CD4-positive, alpha-beta T cell treated with Interleukin-6 for 4 hours (primary cell): ENCODE measurements around the gene MED22.
"Not testable (repeated sequence)": the region's sequence is repeated elsewhere in the genome, so short reads cannot be mapped to it uniquely, and the experiment has no call there.

Source experiments
- DNase-seq: peaks from one replicate; pipeline ENCODE4 v3.0.0-alpha.2; 2020; ENCODE audit warnings: mixed read lengths

Gene MED22

DNA sequence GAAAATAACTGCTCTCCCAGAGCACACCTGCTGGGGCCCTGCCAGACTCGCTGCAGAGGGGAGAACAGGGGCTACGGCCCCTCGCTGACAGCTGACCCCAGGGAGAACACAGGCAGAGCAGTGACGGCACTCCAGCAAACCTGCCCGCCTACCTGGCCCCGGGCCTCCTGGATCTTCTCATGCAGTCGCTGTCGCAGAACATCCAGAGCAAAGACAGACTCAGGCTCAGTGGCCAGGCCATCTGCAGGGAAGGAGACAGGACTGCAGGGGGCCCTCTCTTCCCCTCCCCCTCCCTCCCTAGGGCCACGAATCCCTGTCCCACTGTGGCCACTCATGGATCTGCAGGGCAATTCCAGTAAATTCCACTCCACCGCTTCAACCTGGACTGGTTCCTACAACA is 14.4 kb downstream of the MED22 start:
- no peak for DNase-seq

DNA sequence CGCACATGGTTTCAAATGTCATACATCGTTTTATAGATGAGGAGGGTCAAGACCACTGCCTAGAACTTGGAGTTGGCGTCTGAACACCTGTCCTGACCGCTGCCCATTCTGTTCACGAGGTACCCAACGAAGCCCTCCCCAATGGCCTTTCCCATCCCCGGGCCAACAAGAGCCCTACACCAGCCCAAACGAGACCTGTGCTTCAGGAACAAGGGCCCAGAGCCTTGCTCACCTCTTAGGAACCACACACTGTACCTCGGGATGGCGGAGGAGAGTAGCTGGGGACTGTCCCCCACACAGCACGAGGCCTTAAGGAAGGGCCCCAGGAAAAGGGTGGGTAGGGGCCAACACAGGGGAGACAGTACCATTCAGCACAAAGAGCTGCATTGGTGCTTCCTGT is 14.9 kb downstream of the MED22 start:
- DNase-seq: no peak

DNA sequence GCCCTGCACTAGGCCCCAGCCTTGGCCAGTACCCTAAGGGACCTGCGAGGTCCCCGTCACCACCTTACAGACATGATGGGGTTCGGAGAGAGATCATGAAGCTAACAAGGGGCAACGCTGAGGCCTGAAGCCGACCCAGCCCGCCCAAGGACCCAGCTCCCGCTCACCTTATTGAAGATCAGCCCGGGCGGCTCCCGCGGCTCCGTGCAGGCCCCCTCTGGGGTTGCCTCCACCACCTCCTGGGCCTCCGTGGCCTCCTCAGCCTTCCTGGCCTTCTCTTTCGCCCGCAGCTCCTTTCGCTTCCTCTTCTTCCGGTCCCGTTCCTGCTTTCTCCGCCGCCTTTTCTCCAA is 15.6 kb downstream of the MED22 start:
- DNase-seq: no peak

DNA sequence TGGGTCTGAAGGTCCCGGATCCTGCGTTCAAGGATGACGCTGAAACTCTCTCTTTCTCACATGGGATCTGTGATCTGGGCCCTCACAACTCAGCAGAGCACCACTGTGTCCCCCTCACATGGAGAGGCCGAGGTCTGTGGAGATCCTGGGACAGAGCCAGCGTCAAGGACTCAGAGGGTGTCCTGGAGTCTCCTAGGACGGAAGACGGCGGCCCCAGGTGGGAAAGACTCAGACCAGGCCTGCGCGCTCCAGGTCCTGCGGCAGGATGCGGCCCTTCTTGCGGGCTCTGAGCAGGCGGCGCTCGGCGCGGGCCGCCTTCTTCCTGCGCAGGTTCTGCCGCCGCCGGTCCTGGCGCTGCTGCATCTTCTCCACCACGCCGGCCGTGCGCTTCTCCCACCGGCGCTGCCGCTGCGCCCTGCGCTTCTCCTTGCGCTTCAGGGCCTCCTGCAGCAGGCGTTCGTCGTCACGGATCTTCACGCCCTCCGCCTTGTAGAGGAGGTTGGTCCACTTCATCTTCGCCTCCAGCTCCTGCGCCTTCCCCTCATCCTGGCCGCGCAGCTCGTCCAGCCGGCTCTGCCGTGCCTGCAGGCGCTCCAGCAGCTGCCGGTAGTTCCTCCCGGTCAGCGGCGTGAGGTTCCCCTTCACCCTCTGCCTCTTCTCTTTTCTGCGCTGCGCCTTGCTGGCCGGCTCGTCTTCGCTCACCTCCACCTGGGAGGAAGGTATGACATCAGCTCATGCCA is 16.1 kb downstream of the MED22 start:
- DNase-seq: no peak

DNA sequence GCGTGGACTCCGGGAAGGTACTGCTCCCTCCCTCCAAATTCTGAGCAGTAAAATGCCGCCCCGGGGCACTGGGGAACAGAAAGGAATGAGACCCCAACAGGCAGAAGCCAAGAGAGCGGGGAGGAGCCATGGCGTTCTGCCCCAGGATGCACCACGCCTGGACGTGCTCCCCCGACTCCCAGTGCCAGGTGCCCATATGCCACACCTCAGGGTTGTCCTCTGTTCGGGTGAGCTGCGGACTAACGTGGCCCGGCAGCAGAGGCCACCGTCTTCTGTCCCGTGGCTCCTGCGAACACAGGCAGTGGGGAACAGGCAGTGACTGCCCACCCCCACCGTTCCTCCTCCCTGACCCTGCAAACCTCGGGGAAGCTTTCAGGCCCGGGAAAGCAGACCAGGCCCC is 16.7 kb downstream of the MED22 start:
- no peak for DNase-seq

DNA sequence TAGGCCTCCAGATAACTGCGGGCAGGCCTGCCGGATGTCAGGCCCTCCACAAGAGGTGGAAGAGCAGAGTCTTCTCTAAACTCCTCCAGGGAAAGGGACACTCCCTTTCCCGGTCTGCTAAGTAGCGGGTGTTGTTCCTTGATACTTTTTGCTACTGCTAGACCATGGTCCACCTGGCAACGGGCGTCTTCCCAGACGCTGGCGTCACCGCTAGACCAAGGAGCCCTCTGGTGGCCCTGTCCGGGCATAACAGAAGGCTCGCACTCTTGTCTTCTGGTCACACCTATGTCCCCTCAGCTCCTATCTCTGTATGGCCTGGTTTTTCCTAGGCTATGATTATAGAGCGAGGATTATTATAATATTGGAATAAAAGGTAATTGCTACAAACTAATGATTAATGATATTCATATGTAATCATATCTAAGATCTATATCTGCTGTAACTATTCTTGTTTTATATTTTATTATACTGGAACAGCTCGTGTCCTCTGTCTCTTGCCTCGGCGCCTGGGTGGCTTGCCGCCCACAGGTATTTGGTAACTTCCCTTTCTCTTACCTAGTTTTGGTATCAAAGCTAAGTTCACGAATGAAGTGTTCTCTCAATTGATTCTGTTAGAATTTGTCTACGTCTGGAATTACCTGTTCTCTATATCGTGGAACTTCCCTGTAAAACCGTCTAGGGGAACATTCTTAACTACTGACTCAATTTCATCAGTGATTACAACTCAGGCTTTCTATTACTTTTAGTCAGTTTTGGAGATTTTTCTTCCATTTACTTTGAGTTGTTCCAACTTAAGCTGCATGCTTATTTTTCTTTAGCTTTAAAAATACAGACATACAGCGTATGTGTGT is 18.4 kb downstream of the MED22 start:
- DNase-seq: not testable (repeated sequence)

DNA sequence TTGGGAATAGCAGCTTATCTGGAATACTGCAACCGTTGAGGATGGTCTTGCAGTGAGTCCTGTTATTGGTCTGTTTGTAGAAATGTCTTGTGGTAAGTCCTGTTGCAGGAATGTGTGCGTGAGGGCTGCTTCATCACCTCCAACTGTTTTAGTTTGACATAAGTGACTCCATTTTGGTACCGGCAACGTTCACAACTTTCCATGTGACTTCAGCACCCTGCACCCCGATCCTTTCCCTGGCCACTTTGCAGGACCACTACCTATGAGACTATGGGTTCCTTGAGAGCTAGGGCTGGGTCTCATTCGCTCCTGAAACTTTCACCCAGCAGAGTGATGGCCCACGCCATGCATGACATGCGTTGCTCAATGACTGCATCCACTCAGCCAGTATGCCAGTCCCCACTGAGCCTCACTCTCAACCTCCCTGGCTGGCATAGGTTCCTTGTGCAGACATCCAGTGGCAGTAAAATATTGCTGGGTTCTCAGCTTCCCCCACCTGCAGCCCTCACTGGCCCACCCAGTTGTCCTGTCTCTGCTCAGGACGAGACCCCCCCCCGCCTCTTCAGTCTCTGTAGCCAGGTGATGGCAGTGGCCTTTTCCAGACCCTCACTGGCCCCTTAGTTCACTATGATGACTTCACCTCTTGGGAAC is 20.0 kb downstream of the MED22 start:
- DNase-seq: no peak

DNA sequence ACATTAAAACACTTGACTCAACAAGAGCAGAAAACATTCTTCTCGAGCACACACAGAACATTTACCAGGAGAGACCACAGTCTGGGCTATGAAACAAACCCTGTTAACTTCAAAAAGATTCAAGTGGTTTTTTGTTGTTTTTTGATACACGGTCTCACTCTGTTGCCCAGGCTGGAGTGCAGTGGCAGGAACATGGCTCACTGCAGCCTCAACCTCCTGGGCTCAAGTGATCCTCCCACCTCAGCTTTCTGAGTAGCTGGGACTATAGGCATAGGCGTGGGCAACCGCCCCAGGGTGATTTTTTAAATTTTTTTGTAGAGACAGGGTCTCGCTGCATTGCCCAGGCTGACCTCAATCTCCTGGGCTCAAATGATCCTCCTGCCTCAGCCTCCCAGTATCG is 20.9 kb downstream of the MED22 start:
- DNase-seq: not testable (repeated sequence)

DNA sequence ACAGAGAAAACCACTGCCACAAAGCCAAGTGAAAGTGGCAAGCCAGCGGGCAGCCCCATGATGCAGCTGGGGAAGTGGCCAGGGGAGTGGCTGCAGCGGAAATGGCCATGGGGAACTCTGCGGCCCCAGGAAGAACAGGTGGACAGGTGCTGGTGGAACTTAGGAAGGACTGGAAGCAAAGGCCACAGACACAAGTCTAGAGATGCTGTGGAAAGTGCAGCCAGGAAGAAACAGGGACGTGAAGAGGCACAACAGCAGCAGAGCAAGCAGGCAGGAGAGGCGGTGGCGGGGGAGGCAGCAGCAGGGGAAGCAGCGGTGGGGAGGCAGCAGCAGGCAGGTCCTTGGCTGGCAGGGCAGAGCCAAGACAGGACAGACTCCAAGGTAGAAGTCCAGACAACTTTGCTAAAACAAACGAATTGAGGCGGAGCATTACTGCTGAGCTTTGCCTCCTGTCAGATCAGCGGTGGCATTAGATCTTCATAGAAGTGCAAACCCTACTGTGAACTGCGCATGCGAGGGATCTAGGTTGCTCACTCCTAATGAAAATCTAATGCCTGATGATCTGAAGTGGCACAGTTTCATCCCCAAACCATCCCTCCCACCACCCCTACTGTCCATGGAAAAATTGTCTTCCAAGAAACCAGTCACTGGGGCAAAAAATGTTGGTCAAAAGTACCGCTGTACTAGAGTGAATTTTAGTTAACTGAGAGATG is 23.8 kb downstream of the MED22 start:
- DNase-seq: no peak

DNA sequence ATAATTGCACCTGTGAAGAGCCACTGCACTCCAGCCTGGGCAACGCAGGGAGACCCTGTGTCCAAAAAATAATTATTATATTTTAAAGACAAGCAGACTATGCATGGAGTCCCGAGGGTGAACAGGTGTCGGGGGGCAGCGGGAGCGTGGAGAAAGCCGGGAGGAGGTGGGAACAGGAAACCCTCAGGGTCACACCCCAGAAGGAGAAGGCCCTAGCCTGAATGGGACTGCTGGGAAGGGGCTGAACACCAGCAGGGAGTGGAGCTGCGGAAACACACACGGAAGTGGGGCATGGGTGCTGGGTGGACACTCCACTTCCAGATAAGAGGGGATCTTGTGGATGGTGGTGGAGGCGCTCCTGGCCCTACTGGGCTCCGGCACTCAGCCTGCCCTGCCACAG is 24.7 kb downstream of the MED22 start:
- DNase-seq: no peak

DNA sequence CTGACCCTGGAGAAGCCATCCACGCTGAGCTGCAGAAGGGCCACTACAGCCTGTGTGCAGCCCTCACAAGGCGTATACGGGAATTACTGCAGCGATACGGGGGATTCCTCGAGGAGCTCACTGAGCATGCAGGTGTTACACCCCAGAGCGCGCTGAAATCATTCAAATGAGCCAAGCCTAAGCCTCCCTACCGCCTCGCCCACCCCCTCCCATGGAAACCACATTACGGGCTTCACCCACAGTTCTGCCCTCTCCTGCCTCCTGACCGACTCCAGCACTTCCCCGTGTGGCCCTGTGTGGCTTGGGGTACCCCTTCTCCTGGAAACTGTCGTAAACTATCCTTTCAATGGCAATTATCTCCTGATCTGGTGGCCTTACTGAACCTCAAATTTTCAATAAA is 25.2 kb downstream of the MED22 start:
- no peak for DNase-seq

DNA sequence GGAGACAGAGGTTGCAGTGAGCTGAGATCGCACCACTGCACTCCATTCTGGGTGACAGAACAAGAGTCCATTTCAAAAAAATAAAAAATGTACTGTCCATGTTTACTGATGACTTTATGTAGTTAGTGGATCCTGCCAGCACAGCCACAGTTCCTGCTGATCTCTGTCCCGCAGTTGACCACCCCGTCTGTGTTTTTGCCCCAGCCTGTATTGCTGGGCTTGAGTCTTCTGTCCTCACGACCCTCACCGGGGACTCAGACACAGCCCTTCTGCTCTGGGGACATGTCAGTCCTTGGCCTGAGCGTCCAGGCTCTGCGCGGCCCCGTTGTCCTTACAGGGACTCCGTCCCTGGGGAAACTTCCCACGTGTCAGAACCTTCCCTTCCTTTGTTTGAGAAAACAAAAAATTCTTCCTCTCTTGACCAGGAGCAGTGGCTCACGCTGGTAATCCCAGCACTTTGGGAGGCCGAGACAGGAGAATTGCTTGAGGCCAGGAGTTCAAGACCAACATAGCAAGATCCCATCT is 26.5 kb downstream of the MED22 start:
- DNase-seq: no peak

DNA sequence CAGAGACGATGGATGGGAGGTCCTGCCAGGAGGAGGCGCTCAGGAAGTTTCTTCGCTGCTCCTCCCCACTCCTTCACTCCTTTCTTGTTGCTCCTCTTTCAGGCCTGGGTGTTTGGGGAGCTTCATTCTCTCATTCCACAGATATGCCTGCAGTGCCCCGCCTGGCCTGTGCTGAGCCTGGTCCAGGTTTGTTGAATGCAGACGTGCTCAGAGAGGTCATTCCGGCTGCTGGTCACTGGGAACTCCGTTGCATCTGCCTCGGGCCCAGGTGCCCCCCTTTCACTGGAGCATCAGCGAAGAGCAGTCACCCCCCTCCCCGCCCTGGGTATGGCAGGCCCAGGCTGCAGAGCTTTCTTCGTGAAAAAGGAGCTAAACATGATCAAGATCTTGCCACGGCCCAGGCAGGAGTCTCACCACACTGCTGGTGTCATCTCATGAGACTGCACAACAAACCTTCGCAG is 27.5 kb downstream of the MED22 start:
- no peak for DNase-seq

DNA sequence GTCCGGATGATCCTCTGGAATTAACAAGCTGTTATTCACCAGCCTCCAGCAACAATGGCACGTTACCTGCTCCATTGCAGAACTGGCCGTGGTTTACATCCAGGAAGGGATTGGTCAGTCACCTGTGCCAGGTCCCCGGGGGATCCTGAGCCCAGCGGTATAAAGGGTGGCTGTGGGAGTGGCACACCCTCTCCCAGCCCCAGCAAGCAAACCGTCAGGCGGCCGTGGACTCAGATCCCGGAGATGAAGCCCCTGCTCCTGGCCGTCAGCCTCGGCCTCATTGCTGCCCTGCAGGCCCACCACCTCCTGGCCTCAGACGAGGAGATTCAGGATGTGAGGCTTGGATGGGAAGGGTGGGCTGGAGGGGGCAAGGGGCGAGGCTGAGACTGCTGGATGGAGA is 30.4 kb downstream of the MED22 start:
- not testable (repeated sequence) for DNase-seq

DNA sequence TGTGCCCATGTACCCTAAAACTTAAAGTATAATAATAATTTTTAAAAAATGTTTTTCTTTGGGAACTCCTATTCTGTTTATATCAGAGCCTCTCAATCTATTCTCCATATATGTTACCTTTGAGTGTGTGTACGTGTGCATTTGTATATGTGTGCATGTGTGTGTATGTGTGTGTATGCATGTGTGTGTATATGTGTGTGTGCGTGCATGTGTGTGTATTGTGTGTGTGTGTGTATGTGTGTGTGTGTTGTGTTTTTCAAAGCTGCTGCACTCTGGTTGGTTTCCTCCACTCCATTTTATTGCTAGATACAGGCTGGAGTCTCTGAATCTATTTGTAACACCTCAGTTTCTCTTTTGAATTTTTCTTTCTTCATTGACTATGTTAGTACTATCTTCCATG is 31.9 kb downstream of the MED22 start:
- no peak for DNase-seq

DNA sequence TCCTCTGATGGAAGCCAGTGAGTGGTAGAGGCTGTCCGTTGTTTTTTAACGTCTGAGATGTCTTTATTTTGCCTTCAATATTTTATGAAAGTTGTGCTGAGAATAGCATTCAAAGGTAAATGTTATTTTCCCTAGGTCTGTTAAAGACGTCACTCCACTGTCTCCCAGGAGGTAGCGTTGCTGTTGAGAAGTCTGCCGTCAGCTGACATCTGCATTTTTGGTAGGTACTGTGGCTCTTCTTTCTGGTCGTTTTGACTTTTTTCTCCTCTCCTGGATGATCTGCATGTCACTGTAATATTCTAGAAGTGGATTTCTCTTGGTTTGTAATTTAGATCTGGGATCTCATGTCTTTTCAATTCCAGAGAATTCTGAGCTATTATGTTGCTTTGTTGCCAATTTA is 38.3 kb downstream of the MED22 start:
- no peak for DNase-seq

DNA sequence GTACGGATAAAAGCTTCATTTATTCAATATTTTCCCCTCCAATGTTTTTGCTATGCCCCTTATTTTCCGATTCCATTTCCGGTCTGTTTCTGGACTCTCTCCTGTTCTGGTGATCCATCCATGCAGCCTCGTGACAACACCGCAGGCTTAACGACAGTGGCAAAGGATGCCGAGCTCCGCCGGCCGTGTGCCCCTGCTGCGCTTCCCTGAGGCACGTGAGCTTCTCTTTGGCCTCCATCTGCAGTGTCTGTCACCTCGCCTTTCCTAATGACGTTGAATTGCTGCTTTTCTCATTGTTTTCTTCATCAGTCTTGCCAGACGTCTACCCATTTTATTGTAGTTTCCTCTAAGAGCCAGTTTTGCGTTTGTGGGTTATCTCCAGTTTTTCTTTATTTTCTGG is 40.6 kb downstream of the MED22 start:
- DNase-seq: no peak

DNA sequence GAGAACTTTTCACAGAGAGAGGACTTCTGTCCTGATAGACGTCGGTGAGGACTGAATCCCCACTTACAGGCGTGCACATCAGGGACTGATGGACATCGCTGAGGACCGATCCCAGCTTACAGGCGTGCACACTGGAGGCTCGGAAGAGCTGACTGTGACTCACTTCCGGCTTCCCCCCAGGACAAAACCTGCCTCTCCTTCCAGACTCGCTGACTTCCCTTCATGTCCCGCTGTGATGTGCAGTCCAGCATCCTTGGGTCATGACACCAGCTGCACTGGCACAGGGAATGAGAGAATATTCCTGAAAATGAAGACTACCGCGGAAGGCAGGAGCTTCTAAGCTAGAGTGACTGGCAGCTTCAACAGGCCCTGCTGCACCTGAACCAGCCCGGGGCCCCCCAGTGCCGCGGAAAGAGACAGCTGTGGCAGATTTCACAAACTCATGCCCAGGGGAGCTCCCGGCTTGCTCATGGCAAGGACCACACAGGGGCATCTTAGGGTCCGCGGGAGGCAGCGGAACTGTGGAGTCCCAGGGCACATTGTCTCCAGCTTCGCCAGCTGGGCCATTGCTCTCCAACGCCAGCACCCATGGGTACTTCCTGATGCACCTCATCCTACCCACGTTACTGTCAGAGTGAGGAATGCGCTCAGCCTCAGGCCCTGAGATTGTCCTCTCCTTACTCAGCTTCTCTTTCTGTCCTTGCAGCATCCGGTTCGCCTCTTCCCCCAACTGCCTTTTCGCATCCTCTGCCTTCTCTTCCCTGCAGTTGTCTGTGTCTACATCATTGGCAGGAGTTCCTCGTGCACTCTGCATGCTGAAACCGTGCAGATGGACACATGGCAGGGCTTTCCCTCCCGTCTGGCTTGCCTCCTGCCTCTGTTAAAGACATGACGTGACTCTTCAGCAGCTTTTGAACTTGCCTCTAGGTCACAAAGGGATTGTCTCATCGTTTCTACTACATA is 41.4 kb downstream of the MED22 start:
- no peak for DNase-seq

DNA sequence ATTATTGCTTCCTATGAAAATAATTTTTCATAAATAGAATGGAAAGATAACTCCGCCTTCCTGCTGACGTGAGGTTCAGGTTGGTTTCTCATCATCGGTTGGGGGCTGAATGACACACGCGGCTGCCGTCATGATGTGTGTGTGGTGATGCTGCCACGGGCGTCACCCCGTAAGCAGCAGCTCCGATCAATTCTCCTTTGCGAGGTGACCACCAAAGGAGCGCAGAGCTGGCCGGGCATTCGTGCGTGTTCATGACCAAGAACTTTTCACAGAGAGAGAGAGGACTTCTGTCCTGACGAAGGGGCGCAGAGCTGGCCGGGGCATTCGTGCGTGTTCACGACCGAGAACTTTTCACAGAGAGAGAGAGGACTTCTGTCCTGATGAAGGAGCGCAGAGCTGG is 42.2 kb downstream of the MED22 start:
- DNase-seq: no peak

DNA sequence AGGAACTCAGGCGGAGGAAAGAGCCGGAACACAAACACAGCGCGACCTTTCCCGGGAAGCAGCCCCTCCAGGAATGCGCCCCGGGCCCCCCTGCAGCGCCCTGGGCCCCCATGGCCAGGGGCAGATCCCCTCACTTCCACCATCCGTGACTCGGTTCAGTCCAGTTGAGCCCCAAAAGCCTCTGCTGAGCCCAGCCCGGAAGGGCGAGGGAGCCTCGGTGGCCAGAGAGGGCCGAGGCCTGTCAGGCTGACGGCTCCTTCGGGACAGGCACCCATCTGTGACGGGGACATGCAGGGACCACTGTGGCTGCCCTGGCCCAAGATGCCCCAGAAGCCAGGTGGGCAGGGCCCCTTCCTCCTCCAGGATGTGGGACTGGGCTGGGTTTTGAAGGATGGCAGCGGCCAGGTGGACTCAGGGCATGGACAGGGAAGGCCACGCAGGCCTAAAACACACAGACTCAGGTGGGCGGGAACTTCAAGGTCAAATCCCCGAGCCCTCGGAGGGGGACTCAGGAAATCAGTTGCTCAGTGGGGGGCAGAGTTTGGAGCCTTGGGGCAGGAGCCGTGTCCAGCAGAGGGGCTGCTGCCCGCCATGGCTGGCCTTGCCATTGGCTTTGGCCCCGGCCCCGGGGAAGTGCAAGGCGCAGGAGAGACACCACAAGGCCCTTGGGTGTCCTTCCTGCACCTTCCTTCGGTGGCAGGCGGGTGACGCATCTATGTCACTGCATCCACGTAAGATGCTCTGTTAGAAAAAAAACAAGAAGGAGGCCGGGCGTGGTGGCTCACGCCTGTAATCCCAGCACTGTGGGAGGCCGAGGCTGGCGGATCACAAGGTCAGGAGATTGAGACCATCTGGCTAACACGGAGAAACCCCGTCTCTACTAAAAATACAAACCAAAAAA is 43.2 kb downstream of the MED22 start:
- DNase-seq: no peak

DNA sequence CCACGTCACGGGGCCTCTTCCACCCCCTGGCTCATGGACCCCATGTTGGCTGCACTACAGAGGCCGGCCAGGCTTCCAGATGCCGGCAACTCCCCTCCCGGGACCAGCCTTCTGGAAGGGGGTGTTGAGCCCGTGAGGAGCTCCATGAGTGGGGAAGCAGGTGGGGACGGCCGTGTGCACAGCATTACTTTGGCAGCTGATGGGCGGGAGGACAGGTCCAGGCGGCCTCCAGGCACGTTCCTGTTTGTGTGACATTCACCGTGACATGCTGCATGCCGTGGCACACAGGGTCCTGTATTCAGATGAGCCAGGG is 43.8 kb downstream of the MED22 start:
- DNase-seq: no peak
